Adipocyte (in vitro differentiated cells): ENCODE results near the gene AURKB.
A peak's percentile ranks its signal among the peaks of the same experiment; 100 is the strongest.
"Not testable (repeated sequence)": the region's sequence is repeated elsewhere in the genome, so short reads cannot be mapped to it uniquely, and the experiment has no call there.

Experiments
- DNase-seq: peaks from one replicate; pipeline ENCODE4 v3.0.0-alpha.2; 2015; ENCODE audit warnings: low read depth
- H3K27me3 ChIP-seq: replicated peaks from 2 replicates; pipeline ENCODE4 v1.7.0; 2013; ENCODE audit warnings: mild to moderate bottlenecking, low read length, moderate library complexity; ENCODE audit not compliant: control insufficient read depth, insufficient read depth
- H3K36me3 ChIP-seq: 2 replicates; pipeline ENCODE4 v1.7.0; 2013; ENCODE audit warnings: low read length, mild to moderate bottlenecking, moderate library complexity; ENCODE audit not compliant: control insufficient read depth, insufficient read depth, severe bottlenecking
- H3K4me1 ChIP-seq: 2 replicates; pipeline ENCODE4 v1.7.0; 2013; ENCODE audit warnings: mild to moderate bottlenecking, low read length, moderate library complexity; ENCODE audit not compliant: control insufficient read depth, insufficient read depth
- H3K4me3 ChIP-seq: 2 replicates; pipeline ENCODE4 v1.7.0; 2013; ENCODE audit warnings: mild to moderate bottlenecking, low read length, moderate library complexity
- H3K9ac ChIP-seq: 2 replicates; pipeline ENCODE4 v1.7.0; 2013; ENCODE audit warnings: mild to moderate bottlenecking, low read length, moderate library complexity
- H3K9me3 ChIP-seq: 2 replicates; pipeline ENCODE4 v1.7.0; 2013; ENCODE audit warnings: mild to moderate bottlenecking, low read length, moderate library complexity; ENCODE audit not compliant: control insufficient read depth

Gene AURKB

DNA sequence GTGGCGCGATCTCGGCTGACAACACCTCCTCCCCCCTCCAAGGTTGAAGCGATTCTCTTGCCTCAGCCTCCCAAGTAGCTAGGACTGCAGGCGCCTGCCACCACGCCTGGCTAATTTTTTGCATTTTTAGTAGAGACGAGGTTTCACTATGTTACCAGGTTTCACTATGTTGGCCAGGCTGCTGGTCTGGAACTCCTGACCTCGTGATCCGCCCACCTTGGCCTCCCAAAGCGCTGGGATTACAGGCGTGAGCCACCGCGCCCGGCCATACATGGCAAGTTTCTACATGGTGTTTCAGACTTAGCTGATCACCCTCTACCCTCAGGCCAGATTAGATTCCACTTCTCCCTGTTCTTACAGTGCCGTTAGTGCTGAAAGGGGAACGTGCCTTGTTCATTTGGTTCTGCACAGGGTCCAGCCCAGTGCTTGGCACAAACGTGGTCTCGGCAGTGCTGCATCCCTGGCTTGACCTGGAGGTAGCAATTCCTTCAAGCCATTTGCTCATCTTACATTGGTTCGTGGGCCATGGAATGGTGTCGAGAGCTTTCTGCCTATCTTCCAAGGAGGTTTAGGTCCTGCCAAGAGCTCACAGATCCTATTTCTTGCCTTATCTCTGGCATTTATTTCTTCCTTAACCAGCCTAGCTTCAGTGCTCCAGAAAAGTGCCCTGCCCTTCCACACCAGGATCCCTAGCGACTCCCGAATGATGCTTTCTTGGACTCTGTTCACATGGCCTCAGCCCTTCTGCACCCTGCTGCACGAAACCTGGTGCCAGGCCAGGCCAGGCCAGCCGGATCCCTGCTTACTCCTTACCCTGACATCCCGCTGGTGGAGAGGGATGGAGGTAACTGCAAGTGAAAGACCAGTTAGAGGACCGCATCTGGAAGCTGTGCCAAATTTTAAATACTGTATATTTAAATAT is 14.8 kb upstream of the AURKB start:
- Histone ChIP-seq H3K27me3 (no peaks in the 10 kb centered on the region), H3K36me3 (peaks cover 16% of the 10 kb centered on the region), H3K9me3 (no peaks in the 10 kb centered on the region), H3K4me3 (no peak overlapping the region), H3K4me1 (peaks cover 19% of the 10 kb centered on the region), H3K9ac (no peak overlapping the region)
- no peak for DNase-seq

DNA sequence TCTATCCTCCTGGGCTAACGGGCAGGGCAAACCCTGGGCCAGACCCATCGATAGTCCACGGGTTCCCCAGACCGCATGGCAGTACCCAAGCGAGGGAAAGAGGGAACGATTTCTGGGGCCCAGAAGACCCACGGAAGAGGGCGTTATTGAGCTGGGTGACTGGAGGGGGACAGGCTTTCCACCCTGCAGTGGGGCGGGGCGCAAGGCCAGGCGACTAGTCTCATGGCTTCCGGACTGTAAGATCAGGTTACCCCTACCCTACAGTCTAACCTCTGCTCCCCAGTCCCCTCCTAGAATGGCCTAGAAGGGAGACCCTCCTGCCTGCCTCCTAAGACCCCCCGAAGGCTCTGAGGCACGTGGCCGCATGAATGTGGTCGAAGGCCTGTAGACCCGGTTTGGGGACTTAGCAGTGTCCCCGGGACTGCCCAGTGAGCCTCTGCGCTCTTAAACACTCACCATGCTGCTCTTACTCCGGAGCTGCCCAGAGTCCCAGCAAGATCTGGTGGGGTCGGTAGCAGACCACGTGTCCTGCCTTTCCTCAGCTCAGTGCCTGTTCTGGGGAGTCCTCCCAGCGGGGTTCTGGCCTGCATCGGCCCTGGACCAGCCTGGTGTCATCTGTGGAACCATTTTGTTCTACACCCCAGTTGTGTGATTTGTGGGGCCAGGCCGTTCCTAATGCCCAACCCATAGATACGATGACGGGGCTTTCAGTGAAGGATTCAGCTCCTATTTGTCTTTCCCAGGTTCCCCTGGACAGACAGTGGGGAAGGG is 13.2 kb upstream of the AURKB start:
- H3K9me3 ChIP-seq, result no peaks in the 10 kb centered on the region
- peak overlapping the region; percentile 97 for H3K9ac ChIP-seq
- DNase-seq, result peak; percentile 65
- peak overlapping the region; percentile 90 for H3K4me3 ChIP-seq
- no peaks in the 10 kb centered on the region for H3K27me3 ChIP-seq
- H3K4me1 ChIP-seq, result peaks cover 19% of the 10 kb centered on the region
- peaks cover under 1% of the 10 kb centered on the region for H3K36me3 ChIP-seq

- Histone ChIP-seq H3K4me3 (peak overlapping the region; percentile 90), H3K36me3 (no peaks in the 10 kb centered on the region), H3K27me3 (no peaks in the 10 kb centered on the region), H3K9me3 (no peaks in the 10 kb centered on the region), H3K9ac (peak overlapping the region; percentile 97), H3K4me1 (peaks cover 19% of the 10 kb centered on the region)
- peak; percentile 95 for DNase-seq
These were observed 12.4 kb upstream of the AURKB start for GRCh38 chr17:8222630-8223355.

GRCh38 chr17:8222380-8222629 is 11.9 kb upstream of the AURKB start:
- Histone ChIP-seq H3K4me1 (peaks cover 19% of the 10 kb centered on the region), H3K4me3 (peak overlapping the region; percentile 90), H3K9me3 (no peaks in the 10 kb centered on the region), H3K27me3 (no peaks in the 10 kb centered on the region), H3K36me3 (no peaks in the 10 kb centered on the region), H3K9ac (peak overlapping the region; percentile 97)
- DNase-seq, result no peak

- Histone ChIP-seq H3K9me3 (no peaks in the 10 kb centered on the region), H3K36me3 (no peaks in the 10 kb centered on the region), H3K9ac (peak overlapping the region; percentile 97), H3K27me3 (no peaks in the 10 kb centered on the region), H3K4me3 (peak overlapping the region; percentile 90), H3K4me1 (peaks cover 15% of the 10 kb centered on the region)
- peak; percentile 90 for DNase-seq
These were observed 11.4 kb upstream of the AURKB start for GRCh38 chr17:8221663-8222379.

DNA sequence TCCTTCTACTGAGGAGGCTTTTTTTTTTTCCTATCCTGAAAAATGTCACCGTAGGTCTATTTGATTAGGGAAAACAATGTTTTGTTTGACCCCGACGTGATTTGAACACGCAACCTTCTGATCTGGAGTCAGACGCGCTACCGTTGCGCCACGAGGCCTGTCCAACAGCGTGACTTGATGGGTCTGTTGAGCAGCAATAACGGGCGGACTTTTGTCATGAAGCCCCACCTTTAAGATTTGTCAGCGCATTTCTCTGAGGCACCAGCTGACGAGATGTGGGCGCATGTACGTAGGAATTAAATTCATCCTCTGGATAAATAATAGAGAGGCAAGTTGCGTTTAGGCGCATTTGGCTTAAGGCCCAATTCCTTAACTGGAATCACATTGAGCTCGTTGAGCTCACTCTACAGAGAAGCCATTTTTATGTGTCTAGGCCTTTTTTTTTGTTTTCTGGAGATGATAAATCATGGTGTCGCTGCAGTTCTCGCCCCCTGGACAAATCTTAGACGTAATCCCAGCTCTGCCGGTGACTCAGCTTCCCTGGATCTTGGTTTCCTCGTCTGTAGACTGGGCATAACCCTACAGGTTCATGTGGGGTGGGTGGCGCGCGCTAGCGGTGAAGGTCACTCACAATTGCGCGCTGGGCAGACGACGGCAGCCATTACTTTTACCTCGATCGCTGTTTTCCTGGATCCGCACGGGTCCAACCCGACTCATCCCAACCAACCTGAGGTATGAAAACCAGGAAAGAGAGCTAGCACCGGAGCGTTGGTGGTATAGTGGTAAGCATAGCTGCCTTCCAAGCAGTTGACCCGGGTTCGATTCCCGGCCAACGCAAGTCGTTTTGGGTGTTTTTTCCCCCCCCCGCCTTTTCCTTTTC is 10.6 kb upstream of the AURKB start:
- H3K4me3 ChIP-seq, result peak overlapping the region; percentile 90
- no peaks in the 10 kb centered on the region for H3K9me3 ChIP-seq
- DNase-seq, result peak; percentile 92
- no peaks in the 10 kb centered on the region for H3K27me3 ChIP-seq
- peak overlapping the region; percentile 97 for H3K9ac ChIP-seq
- H3K4me1 ChIP-seq, result peaks cover 15% of the 10 kb centered on the region
- no peaks in the 10 kb centered on the region for H3K36me3 ChIP-seq

DNA sequence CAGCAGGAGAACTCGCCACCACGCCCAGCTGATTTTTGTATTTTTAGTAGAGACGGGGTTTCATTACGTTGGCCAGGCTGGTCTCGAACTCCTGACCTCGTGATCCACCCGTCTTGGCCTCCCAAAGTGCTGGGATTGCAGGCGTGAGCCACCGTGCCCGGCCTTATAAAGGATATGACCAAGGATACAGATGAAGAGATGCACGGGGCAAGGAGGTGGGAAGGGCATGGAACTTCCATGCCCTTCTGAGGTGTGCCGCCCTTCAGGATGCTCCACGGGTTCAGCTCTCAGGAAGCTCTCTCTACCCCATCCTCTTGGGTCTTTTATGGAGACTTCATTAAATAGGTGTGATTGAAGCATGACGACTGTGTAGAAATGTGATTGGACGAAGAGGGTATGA is 3.6 kb upstream of the AURKB start:
- not testable (repeated sequence) for H3K27me3 ChIP-seq, H3K9me3 ChIP-seq, H3K4me1 ChIP-seq, DNase-seq, H3K36me3 ChIP-seq, H3K4me3 ChIP-seq, H3K9ac ChIP-seq

DNA sequence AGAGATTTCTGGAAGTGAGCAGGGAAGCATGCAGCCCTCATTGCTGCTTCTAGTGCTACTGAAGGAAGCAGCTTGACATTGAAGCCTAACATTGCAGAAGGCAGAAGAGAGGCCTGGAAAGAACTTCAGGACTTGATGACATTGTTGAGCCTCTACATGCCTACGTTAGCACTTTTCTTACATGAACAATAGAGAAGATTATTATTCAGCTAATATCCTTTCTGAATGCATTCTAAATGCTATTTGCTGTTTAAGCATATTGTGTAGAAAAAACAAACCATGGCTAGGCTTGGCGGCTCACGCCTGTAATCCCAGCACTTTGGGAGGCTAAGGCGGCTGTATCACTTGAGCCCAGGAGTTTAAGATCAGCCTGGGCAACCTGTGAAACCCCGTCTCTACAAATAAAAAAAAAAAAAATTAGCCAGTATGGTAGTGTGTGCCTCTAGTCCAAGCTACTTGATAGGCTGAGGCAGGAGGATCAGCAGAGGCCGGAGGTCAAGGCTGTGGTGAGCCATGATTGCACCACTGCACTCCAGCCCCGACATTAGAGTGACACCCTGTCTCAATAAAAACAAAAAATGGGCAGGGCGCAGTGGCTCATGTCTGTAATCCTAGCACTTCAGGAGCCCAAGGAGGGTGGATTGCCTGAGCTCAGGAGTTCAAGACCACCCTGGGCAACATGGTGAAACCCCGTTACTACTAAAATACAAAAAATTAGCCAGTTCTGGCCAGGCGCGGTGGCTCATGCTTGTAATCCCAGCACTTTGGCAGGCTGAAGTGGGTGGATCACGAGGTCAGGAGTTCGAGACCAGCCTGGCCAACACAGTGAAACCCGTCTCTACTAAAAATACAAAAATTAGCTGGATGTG is 2.2 kb upstream of the AURKB start:
- Histone ChIP-seq H3K9ac (no peak overlapping the region), H3K9me3 (no peaks in the 10 kb centered on the region), H3K27me3 (no peaks in the 10 kb centered on the region), H3K4me1 (peaks cover 6% of the 10 kb centered on the region), H3K36me3 (no peaks in the 10 kb centered on the region), H3K4me3 (no peak overlapping the region)
- DNase-seq, result no peak

GRCh38 chr17:8210761-8211458 is 535 bp upstream of the AURKB start:
- peak; percentile 25 for DNase-seq
- Histone ChIP-seq H3K27me3 (no peaks in the 10 kb centered on the region), H3K36me3 (no peaks in the 10 kb centered on the region), H3K4me3 (peak overlapping the region; percentile 86), H3K4me1 (peaks cover 6% of the 10 kb centered on the region), H3K9ac (peak overlapping the region; percentile 76), H3K9me3 (no peaks in the 10 kb centered on the region)
